ENCODE measurements around the gene SCGN. TPM values are rescaled to one million over a fixed set of nuclear protein-coding genes. Genes with fewer than 3 reads are reported as not detected.
A peak's percentile ranks its signal among the peaks of the same experiment; 100 is the strongest.

SCGN gene, protein sequence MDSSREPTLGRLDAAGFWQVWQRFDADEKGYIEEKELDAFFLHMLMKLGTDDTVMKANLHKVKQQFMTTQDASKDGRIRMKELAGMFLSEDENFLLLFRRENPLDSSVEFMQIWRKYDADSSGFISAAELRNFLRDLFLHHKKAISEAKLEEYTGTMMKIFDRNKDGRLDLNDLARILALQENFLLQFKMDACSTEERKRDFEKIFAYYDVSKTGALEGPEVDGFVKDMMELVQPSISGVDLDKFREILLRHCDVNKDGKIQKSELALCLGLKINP
- total RNA-seq, result not detected

DNA sequence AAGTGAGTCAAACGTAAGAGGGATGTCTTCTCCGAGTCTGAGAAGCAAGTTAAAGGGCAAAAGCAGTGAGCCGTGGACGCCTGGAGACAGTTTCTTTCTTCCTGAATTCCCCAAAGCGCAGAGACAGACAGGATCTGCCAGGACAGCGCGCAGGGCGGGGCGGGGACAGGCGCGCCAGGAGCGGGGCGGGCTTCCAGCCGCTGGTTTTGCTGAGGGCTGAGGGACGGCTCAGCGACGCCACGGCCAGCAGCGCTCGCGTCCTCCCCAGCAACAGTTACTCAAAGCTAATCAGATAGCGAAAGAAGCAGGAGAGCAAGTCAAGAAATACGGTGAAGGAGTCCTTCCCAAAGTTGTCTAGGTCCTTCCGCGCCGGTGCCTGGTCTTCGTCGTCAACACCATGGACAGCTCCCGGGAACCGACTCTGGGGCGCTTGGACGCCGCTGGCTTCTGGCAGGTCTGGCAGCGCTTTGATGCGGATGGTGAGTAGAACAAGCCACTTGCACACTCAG lies at the start of gene SCGN:
SCGN (plus strand) TSS at position 209 of the 509 bp plus-strand sequence; CDS start at position 398, 189 bp downstream.
- POLR2A ChIA-PET, result no interaction called here
- H3K27ac Mint-ChIP-seq, result no peak within 1 kb of the TSS
- H3K4me1 Mint-ChIP-seq (ENCODE audit: low read depth), result no peaks in the 10 kb centered on the region
- no peak within 1 kb of the TSS for H3K4me3 Mint-ChIP-seq
- no peaks in the 10 kb centered on the region for H3K9me3 Mint-ChIP-seq
- ATAC-seq, result peak; percentile 66
- CTCF ChIA-PET, result interaction anchor here (1.1 kb wide), 1 partner anchor 115 kb away, joined by 3 read pairs; no protein-coding TSS in a partner anchor
- DNase-seq, result peak; percentile 66
- intact Hi-C loops (cut with micrococcal nuclease), result no loop called here
- H3K27me3 Mint-ChIP-seq, result peaks cover 42% of the 10 kb centered on the region
- no peaks in the 10 kb centered on the region for H3K36me3 Mint-ChIP-seq (ENCODE audit: low read depth)
- TF ChIP-seq, protein P1, sequence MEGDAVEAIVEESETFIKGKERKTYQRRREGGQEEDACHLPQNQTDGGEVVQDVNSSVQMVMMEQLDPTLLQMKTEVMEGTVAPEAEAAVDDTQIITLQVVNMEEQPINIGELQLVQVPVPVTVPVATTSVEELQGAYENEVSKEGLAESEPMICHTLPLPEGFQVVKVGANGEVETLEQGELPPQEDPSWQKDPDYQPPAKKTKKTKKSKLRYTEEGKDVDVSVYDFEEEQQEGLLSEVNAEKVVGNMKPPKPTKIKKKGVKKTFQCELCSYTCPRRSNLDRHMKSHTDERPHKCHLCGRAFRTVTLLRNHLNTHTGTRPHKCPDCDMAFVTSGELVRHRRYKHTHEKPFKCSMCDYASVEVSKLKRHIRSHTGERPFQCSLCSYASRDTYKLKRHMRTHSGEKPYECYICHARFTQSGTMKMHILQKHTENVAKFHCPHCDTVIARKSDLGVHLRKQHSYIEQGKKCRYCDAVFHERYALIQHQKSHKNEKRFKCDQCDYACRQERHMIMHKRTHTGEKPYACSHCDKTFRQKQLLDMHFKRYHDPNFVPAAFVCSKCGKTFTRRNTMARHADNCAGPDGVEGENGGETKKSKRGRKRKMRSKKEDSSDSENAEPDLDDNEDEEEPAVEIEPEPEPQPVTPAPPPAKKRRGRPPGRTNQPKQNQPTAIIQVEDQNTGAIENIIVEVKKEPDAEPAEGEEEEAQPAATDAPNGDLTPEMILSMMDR (IDR thresholded peaks at IDR 0.05), result no peak

DNA sequence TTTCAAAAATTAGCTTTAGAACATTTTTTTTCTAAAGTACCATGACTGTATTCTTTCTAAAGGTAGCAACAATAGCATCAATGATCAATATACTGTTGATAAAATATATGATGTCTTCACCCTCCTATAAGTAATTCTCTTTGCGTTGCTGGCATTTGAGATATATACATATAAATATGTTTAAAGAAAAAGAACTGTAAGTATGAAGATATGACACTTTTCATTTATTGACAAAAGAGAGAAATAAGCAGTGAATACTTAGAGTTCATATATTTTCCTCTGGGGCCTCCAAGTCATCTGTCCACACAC lies 49.4 kb upstream of the SCGN start:
- H3K4me3 Mint-ChIP-seq, result no peak overlapping the region
- H3K27ac Mint-ChIP-seq, result no peak overlapping the region
- no peaks in the 10 kb centered on the region for H3K9me3 Mint-ChIP-seq
- TF ChIP-seq, protein P1 (IDR thresholded peaks at IDR 0.05), result peak; percentile 40
- POLR2A ChIA-PET, result no interaction called here
- CTCF ChIA-PET, result interaction anchor here (0.6 to 1.8 kb wide), 7 partner anchors 8 to 336 kb away, joined by 3 to 11 read pairs (median 5); no protein-coding TSS in a partner anchor
- H3K27me3 Mint-ChIP-seq, result no peaks in the 10 kb centered on the region
- intact Hi-C loops (cut with micrococcal nuclease), result loop anchor here (5.0 kb wide), 2 partner anchors 335 to 380 kb away; no protein-coding TSS in a partner anchor
- peaks cover 2% of the 10 kb centered on the region for H3K4me1 Mint-ChIP-seq (ENCODE audit: low read depth)
- ATAC-seq (no peak), DNase-seq (no peak)
- no peaks in the 10 kb centered on the region for H3K36me3 Mint-ChIP-seq (ENCODE audit: low read depth)

DNA sequence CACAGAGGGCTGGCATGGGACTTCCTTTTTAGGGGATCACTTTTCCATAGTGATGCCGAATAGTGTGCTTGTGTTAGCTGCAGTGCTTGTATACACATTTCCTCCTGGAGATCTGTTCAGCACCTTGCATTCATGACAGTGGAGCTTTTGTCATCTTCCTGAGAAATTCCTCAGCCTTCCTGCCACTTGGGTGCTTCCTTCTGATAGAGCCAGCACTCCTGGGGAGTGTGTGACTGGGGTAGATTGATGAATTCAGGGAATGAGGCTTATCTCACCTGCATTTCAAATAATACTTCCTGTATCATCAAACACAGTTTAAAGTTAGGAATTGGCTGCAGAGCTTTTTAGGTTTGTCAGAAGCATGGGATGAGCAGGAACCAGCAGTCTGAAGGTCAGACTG lies 48.8 kb upstream of the SCGN start:
- Mint-ChIP-seq H3K4me1 (ENCODE audit: low read depth) (no peaks in the 10 kb centered on the region), H3K27ac (no peak overlapping the region), H3K36me3 (ENCODE audit: low read depth) (no peaks in the 10 kb centered on the region), H3K27me3 (no peaks in the 10 kb centered on the region), H3K4me3 (no peak overlapping the region), H3K9me3 (no peaks in the 10 kb centered on the region)
- TF ChIP-seq, protein P1 (IDR thresholded peaks at IDR 0.05), result no peak
- intact Hi-C loops (cut with micrococcal nuclease), result loop anchor here (5.0 kb wide), 2 partner anchors 336 to 381 kb away; no protein-coding TSS in a partner anchor
- DNase-seq, result no peak
- POLR2A ChIA-PET, result no interaction called here
- no peak for ATAC-seq
- CTCF ChIA-PET, result interaction anchor here (3.0 kb wide), 1 partner anchor 337 kb away, joined by 15 read pairs; no protein-coding TSS in a partner anchor

DNA sequence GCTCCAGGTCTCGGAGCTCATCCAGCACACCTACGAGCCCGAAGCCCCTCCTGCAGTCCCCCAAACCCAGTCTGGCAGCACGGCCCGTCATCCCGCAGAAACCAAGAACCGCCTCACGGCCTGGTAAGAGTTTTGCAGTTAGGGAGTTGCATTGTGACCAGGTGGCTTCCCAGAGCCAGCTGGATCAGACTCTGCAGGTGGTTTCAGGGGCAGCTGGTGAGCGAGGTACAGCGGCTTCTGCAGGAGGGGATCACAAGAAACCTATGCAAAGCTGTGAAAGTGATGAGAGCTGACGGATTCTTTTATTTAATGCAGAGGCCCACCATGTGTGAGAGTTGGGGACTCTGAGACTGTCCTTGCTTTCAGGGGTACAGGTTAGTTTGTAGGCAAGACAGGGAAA lies 45.9 kb upstream of the SCGN start:
- CTCF ChIA-PET, result interaction anchor here (0.9 to 3.0 kb wide), 3 partner anchors 116 to 383 kb away, joined by 3 to 15 read pairs (median 6); no protein-coding TSS in a partner anchor
- intact Hi-C loops (cut with micrococcal nuclease), result no loop called here

More for the DNA sequence above, 45.9 kb upstream of the SCGN start:
- no peaks in the 10 kb centered on the region for H3K27me3 Mint-ChIP-seq
- ATAC-seq (no peak), DNase-seq (no peak)
- no peaks in the 10 kb centered on the region for H3K36me3 Mint-ChIP-seq (ENCODE audit: low read depth)
- H3K4me3 Mint-ChIP-seq, result no peak overlapping the region
- TF ChIP-seq, protein P1 (IDR thresholded peaks at IDR 0.05), result no peak
- H3K27ac Mint-ChIP-seq, result no peak overlapping the region
- POLR2A ChIA-PET, result no interaction called here
- no peaks in the 10 kb centered on the region for H3K9me3 Mint-ChIP-seq
- no peaks in the 10 kb centered on the region for H3K4me1 Mint-ChIP-seq (ENCODE audit: low read depth)
